AG04450 (cell line): ENCODE measurements around the gene IL17REL. TPM values are rescaled to one million over a fixed set of nuclear protein-coding genes. Genes with fewer than 3 reads are reported as not detected.
A peak's percentile ranks its signal among the peaks of the same experiment; 100 is the strongest.

Source experiments
- CTCF ChIA-PET: fragments of 300-600, 350-600 bp; formaldehyde crosslinking; extraction: SDS; loops from one replicate; lab custom pipeline; 2022; ENCODE audit warnings: antibody characterized with exemption, inconsistent platforms; lab: Charles Lee
- POLR2A ChIA-PET: fragments of 350-600 bp; formaldehyde crosslinking; extraction: SDS; loops from one replicate; lab custom pipeline; 2021; ENCODE audit warnings: antibody characterized with exemption, inconsistent platforms; lab: Yijun Ruan, JAX
- DNase-seq: peaks from one replicate; pipeline ENCODE4 v3.0.0-alpha.2; 2011; ENCODE audit warnings: low read depth, low spot score
- H3K27ac ChIP-seq: one replicate; pipeline ENCODE4 v1.5.1; 2012; ENCODE audit warnings: low read depth, low read length, control low read depth
- H3K27me3 ChIP-seq: one replicate; pipeline ENCODE4 v1.6.0; 2012; ENCODE audit warnings: low read length; ENCODE audit not compliant: control insufficient read depth, insufficient read depth
- H3K4me3 ChIP-seq: 2 replicates; pipeline ENCODE4 v1.5.1; 2011; ENCODE audit warnings: mild to moderate bottlenecking, low read depth, low read length, control low read depth
- H3K9me3 ChIP-seq: 2 replicates; pipeline ENCODE4 v1.5.1; 2012; ENCODE audit warnings: low read length; ENCODE audit not compliant: control insufficient read depth, insufficient read depth
- CTCF ChIP-seq: IDR thresholded peaks from 2 replicates; pipeline ENCODE4 v1.5.1; 2011; ENCODE audit warnings: low read depth, low read length, control low read depth, inconsistent platforms
- polyA plus RNA-seq: library from polyadenylated mRNA; depleted of rRNA; stranded (reverse); fragments of >200 nt; gene quantifications from 2 replicates; pipeline ENCODE4 v1.2.3, GENCODE V29; 2011

IL17REL gene
- polyA plus RNA-seq, 1 experiment: not detected

- peak overlapping the region; percentile 64 for H3K4me3 ChIP-seq
- no peak overlapping the region for H3K27ac ChIP-seq
- DNase-seq: no peak
- POLR2A ChIA-PET: no interaction called here
- CTCF ChIA-PET: no interaction called here
- peaks cover 4% of the 10 kb centered on the region; the same call in 1 of the 2 replicates for H3K9me3 ChIP-seq
- H3K27me3 ChIP-seq: no peaks in the 10 kb centered on the region
- TF ChIP-seq CTCF: no peak
Observed at GRCh38 chr22:49958931-49959781, 53.4 kb downstream of the IL17REL start.

- H3K4me3 ChIP-seq: no peak overlapping the region
- ChIA-PET CTCF (no interaction called here), POLR2A (no interaction called here)
- peaks cover 4% of the 10 kb centered on the region; the same call in 1 of the 2 replicates for H3K9me3 ChIP-seq
- no peaks in the 10 kb centered on the region for H3K27me3 ChIP-seq
- no peak for TF ChIP-seq CTCF
- no peak overlapping the region for H3K27ac ChIP-seq
- DNase-seq: no peak
Observed at GRCh38 chr22:49958366-49958921, 54.1 kb downstream of the IL17REL start.

- no peak for TF ChIP-seq CTCF
- POLR2A ChIA-PET: no interaction called here
- DNase-seq: no peak
Observed at GRCh38 chr22:49957826-49958365, 54.7 kb downstream of the IL17REL start.

GRCh38 chr22:49956914-49957825 is 55.4 kb downstream of the IL17REL start:
- no peaks in the 10 kb centered on the region for H3K27me3 ChIP-seq
- no peak for DNase-seq
- POLR2A ChIA-PET: no interaction called here

More at GRCh38 chr22:49957826-49958365, 54.7 kb downstream of the IL17REL start:
- CTCF ChIA-PET: no interaction called here
- Histone ChIP-seq H3K27me3 (no peaks in the 10 kb centered on the region), H3K9me3 (peaks cover 2% of the 10 kb centered on the region; the same call in 1 of the 2 replicates), H3K27ac (no peak overlapping the region), H3K4me3 (no peak overlapping the region)

More at GRCh38 chr22:49956914-49957825, 55.4 kb downstream of the IL17REL start:
- Histone ChIP-seq H3K27ac (no peak overlapping the region), H3K4me3 (no peak overlapping the region), H3K9me3 (no peaks in the 10 kb centered on the region; the same call in 1 of the 2 replicates)
- CTCF ChIA-PET: no interaction called here
- TF ChIP-seq CTCF: no peak
